Measurements from ENCODE around the gene HECTD1.

DNA sequence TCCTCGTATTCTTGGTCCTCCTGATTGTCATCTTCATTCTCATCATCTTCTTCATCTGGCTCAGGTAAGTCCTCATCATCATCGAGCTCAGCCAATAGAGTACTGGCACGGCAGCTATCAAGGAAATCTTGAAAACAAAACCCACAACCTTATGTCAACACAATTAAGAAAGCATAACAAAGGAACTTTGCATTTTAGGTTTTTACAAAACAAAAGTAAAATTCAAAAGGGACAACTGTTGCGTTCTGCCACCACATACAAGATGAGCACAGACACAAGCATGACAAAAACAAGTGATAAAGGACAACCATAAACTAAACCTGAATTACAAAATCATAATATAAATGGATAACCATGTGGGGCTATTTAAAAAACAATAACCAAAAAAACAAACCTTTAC is 84.7 kb downstream of the HECTD1 start:
- TF ChIP-seq CTCF (IDR thresholded peaks at IDR 0.05; ENCODE audit: low read depth, low read length) (no peak), POLR2A (IDR thresholded peaks at IDR 0.05; ENCODE audit: extremely low read depth, insufficient read length) (no peak), MYC (IDR thresholded peaks at IDR 0.05; ENCODE audit: low read depth, low read length) (no peak)
- TF ChIP-seq, protein P1, sequence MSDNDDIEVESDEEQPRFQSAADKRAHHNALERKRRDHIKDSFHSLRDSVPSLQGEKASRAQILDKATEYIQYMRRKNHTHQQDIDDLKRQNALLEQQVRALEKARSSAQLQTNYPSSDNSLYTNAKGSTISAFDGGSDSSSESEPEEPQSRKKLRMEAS (IDR thresholded peaks at IDR 0.05; ENCODE audit: low read depth, low read length) = no peak

Data from NB4 (cell line).